ENCODE measurements around the gene GPS1.

The GPS1 gene

DNA sequence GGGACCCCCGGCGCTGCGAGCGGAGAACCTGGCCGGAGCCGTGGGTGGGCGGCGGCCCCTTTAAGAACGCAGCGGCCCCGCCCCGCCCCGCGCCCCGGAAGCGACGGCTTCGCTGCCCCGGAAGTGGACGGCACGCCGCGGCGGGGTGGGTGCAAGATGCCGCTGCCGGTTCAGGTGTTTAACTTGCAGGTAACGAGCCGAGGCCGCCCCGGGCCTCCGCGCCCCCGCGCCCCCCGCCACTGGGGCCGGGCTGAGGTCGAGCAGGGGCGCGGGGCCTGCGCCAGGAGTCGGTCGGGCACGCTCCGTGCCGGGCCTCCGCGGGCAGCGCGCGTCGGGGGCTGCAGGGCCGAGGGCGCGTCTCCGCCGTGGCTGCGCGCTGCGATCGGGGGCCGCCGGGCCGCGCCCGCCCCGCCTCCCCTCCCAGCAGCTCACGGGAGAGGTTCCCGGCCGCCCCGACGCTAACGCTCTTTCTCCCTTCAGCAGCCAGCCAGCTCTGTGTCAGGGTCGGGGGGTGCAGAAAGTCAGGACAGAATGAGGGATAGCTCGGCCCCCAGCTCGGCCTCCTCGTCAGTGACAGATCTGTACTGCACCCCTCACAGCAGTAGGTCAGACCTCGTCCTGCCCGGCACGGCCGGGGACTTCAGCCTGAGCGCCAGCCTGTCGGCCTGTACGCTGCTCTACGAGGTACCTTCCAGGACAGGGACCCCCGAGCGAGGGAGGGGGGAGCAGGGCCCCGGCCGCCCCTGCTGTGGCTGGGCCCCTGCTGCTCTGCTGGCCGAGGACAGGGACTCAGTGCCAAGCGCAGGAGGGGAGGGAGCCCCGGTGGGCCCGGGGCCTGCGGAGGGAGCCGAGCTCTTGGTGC, at the start of gene GPS1, which contains the start of gene RFNG:
TSS of gene GPS1 (plus strand) at position 123 of the 862 bp plus-strand sequence. CDS start at position 157, 34 bp downstream.
TSS of gene RFNG (minus strand) at position 36 of the 862 bp plus-strand sequence. CDS start 45 bp downstream, outside the sequence.
- no peak for DNase-seq

DNA sequence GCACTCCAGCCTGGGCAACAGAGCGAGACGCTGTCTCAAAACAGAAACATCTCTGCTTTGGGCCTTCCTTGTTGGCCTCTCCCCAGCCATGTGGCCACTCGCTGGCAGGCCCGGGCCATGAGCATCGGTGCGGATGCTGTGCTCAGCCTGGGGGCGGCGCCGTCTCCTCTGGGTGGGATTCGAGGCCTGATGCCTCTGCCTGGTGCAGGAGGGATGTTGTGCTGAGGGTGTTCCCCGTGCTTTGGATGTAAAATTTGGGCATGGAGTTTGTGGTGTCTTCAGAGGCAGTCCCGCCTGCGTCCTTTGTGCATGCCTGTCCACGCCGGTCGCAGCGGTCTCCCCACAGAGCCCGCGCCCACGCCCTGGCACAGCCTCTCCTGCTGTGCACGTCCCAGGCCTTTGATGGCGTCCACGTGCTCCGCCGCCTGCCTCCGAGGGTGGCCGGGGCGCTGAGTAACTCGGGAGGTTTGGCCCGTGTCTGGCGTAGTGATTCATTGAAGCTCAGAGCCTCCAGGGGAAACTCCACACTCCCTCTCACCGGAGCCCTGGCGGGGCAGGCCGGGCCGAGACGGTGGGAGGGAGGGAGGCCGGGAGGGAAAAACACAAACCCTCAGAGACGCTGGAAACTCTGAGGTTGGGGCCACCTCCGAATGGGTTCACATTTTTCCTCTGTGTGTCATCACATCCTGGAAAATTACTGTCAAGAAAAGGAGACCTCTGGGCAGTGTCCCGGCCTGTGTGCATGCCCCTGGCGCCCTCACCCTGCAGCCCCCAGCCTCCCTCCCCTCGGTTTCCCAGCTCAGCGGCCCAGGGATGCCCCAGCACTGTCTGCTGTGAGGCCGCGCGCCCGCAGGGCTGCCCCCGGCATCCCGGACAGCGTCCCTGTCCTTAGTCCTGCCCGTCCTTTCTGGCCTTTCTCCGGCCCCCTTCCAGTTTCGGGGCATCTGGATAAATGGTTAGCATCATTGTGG, 48.0 kb upstream of the GPS1 start:
- no peak for DNase-seq

DNA sequence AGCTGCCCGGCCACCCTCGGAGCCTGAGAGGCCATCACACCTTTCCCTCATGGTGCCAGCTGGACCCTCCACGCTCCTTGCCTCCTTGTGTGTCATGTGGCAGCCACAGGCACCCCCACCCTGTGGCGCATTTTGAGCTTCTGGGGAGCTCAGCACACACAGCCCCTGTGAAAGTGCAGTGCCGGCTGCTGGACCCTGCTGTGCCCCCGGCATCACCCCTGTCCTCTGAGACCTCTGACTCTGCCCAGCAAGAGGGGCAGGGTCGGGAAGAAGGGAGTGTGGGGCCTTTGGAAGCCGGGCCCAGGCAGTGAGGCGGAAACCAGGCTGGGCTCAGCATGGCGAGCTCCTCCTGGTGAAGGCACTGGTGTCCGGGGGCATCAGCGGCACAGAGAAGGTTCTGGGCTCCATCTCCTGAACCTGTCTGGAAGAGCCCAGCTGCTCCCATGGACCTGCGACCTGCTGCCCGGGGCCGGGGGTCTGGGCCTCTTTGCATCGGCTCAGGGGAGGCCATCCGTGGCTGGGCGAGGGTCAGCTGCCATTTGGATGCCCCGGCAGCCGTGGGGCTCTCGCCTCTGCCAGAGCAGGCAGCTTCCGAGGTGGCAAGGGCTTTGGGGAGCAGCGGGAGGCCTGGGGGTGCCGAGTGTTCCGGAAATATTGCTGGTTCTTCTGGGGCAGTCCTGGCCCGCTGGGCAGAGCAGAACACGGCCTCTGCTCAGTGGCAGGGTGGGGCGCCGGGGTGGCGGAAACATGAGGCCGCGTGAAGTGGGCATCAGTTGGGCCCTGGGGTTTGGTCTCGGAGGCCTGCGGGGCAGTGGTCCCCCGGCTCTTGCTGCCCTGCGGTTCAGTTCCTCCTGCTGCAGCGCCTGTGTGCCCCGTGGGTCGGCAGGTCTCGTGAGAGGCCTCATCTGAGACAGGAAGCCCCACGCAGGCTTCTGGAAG, 46.9 kb upstream of the GPS1 start:
- DNase-seq = no peak

DNA sequence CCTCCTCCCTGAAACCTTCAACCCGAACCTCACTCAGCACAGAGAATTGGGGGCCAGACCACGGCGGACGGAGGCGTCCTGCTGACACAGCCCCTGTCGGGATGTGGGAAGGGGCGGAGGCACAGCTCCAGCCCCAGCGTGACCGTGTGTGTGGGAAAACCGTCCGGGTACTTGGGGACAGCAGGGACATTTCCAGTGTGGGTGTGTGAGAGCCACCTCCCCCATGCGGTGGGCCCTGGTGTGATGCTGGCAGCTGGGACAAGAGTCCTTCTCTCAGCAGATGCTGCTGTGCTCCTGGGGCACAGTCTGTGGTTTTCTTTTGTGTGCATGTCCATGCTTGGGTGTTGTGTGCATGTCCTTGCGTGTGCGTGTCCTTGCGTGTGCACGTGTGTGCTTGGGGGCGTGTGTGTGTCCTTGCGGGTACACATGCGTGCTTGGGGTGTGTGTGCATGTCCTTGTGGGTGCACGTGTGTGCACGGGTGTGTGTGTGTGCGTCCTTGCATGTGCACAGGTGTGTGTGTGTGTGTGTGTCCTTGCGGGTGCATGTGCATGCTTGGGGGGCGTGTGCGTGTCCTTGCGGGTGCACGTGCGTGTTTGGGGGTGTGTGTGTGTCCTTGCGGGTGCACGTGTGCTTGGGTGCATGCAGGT, 45.9 kb upstream of the GPS1 start:
- DNase-seq = no peak

- no peak for DNase-seq
Measured at GRCh38 chr17:82006468-82007227, 45.0 kb upstream of the GPS1 start.

DNA sequence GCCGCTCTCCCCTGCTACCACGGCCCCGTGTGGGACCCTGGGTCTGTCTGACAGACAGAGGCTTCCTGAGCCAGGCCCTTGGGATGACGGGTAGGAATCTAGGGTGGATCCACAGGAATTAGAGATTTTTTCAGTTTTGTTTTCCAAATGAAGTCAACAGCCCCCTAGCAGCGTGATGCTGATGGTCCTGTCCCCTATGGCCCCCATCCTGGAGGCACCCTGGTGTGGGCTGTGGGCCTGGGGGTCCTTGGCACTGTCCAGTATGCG, 44.5 kb upstream of the GPS1 start:
- DNase-seq = no peak

DNA sequence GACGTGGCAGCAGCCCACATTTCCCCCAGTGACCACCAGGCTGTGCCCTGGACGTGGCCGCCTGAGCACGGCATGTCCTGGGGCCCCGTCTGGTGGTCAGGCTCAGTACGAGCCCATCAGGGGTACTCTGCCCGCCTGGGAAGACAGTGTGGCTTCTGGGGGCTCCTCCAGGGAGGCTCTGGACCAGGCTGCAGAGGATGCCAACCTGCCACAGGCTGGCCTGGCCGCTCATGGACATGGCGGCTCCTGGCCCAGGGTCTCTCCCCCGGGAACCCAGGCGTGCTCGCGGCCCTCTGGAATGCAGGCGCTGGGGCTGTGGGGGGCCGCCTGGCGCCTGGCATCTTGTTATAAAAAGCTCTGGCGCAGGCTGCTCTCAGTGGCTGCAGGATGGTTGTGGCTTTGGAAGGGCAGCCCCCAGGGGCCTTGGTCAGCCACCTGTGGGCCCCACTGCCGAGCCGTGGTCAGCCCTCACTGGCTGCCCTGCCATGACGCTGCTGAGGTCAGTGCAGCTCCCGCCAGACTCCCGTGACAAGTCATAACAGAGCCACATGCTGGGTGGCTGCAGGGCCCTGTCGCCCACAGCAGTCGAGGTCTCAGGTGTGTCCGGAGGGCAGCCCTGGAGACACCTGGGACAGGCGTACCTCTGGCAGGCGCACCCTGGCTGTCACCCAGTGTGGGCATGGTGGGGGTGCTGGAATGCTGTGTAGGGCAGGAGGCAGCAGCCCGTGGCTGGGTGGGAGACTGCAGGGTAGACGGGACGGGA, 44.0 kb upstream of the GPS1 start:
- no peak for DNase-seq

GRCh38 chr17:82008258-82008940, 43.3 kb upstream of the GPS1 start:
- DNase-seq = no peak

GRCh38 chr17:82008941-82009405, 42.7 kb upstream of the GPS1 start:
- no peak for DNase-seq

DNA sequence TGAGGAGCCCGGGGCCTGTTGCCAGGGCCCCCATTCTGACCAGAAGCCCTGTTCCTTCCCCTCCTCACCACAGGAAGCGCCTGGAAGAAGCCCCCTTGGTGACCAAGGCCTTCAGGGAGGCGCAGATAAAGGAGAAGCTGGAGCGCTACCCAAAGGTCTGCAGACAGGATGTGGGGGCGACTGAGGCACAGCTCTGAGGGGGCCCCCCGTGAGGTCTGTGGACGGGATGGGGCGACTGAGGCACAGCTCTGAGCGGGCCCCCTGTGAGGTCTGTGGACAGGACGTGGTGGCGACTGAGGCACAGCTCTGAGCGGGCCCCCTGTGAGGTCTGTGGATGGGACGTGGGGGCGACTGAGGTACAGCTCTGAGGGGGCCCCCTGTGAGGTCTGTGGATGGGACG, 42.3 kb upstream of the GPS1 start:
- no peak for DNase-seq

DNA sequence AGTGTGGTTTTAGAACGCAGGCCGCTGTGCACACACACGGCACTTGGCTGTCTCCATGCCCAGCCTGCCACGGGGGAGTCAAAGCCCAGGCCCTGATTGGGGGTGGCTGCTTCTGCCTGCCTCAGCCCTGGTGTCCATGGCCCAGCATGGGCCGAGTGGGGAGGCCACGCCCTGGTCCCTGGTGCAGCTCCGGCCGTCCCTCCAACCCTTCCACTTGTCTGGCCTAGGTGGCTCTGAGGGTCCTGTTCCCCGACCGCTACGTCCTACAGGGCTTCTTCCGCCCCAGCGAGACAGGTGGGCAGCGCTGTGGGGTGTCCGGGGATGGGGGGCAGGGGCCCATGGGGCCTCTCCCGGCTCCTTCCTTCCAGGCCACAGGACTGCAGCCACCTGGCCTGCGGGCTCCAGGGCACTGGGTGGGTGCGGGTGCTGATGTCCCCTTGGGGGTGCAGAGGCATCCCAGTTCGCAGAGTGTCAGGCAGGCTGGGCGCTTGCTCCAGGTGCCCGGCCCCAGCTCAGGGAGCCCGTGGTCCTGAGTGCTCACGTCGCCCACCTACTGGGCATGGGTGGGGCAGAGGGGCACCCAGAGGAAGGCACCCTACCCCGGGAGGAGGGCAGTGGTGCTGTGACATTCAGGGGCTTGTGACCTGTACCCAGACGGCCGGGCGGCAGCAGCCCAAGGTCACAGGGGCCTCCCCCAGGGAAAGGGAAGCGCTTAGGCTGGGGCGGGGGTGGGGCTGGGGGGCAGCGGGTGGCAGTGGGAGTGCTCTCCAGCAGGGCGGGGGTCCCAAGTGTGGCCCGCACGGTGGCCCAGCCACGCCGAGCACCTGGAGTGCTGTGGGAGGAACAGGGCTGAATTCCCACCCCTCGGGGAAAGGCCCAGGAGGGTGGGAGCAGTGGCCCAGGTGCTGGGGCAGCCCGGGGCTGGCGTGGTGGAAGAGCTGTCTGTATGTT, 40.8 kb upstream of the GPS1 start:
- no peak for DNase-seq

- DNase-seq = no peak
Measured at GRCh38 chr17:82011617-82012187, 40.0 kb upstream of the GPS1 start.

DNA sequence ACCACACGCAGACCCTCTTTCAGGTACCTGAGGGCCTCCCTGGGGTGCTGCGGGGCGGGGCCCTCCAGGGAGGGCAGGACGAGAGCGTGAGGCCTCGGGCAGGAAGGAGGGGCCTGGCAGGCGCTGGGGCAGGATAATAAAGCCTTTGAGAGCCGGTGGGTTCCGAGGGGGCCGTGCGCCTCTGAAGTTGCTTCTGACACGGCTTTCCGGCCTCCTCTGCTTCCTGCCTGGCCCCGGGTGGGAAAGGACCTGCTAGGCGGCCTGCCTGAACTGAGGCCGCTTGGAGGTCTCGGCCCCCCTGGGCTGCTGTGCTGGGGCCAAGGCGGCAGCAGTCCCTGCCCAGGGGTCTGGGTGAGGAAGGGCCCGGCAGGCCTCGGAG, 39.4 kb upstream of the GPS1 start:
- no peak for DNase-seq

DNA sequence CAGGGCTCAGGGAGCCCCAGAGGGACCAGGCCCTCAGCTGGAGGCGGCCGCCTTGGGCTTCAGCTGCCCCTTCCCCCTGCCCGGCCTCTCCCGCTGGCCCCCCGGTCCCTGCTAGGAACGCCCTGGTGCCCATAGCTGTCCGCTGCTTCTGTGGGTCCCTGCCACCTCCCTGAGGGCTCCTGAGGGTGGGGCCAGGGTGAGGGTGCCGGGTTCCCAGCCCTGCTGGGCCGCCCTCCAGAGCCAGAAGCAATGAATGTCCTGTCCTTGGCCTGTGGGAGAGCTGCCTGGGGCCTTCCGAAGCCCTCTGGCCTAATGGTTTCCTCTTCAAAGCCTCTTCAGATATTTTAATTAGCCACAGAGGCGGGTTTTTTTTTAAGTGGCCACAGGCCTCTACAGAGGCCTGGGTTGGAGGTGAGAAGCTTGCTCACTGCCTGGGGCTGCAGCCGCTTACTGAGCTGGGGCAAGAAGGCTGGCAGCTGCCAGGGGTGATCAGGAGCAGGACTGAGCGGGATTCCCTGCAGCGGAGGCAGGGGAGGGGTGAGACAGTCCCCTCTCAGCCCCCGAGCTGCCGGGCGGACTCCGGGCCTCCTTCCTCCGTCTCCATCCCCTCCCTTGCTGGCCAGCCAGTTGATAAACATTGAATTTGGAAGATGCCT, 38.9 kb upstream of the GPS1 start:
- DNase-seq = no peak

DNA sequence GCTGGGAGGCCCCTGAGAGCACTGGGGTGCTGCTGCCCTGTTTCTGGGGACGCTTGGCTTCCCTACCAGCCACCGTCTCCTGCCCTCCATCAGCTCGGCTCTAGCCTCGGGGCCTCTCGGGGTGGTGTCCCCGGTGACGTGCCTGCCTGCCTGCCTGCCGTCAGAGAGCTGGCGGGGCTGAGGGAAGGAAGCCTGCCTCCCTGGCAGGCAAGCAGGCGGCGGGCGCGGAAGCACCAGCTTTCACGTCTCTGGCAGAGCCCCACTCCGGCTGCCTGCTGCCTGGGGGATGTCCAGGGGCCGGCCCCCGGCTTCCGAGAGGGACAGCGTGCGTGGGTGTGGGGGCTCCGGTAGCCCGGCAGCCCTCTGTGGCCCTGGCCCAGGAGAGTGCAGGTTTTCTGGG, 38.4 kb upstream of the GPS1 start:
- no peak for DNase-seq

- DNase-seq = no peak
Measured at GRCh38 chr17:82013772-82014321, 37.9 kb upstream of the GPS1 start.

- DNase-seq = no peak
Measured at GRCh38 chr17:82014432-82014831, 37.3 kb upstream of the GPS1 start.

DNA sequence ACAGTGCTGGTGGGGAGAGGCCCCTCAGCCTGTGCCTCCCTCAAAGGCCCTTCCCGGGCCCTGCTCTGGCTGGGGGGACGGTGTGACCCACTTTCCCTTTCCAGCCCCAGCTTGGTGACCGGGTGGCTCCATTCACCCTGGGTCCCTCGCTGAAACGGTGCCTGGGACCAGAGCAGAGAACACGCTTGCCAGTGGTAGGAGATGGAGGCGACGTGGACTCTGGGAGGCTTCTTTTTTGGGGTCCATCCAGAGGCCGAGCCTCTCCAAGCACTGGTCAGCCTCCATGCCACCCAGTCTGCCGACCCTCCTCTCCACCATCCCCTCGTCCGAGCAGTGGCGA, 36.8 kb upstream of the GPS1 start:
- DNase-seq = no peak

All from NCI-H1048 (cell line).